Sigmoid colon (tissue), 4 donors: Measurements from ENCODE around the gene PCDHB1.

Experiments used
- POLR2A ChIP-seq, 2 donors: fragments of 450-650 bp; IDR thresholded peaks; one replicate each; pipeline ENCODE4 v1.6.1; 2016; ENCODE audit warnings: antibody characterized with exemption in 2 of 2, mild to moderate bottlenecking in 2 of 2, moderate library complexity in 2 of 2
- POLR2AphosphoS5 ChIP-seq, 4 donors: sonication (generic); formaldehyde crosslinking; IDR thresholded peaks; one replicate each; pipeline ENCODE4 v1.6.1; 2017; ENCODE audit warnings: antibody characterized with exemption in 4 of 4
- TF ChIP-seq, protein P1 (sequence below), 4 experiments: fragments of 450-650 bp in 3 of 4; fragments of 200-600 bp in 1 of 4; IDR thresholded peaks; one replicate each; pipeline ENCODE4 v1.5.1; 2016 to 2019; ENCODE audit warnings: antibody characterized with exemption in 4 of 4, mild to moderate bottlenecking in 3 of 4, moderate library complexity in 2 of 4

DNA sequence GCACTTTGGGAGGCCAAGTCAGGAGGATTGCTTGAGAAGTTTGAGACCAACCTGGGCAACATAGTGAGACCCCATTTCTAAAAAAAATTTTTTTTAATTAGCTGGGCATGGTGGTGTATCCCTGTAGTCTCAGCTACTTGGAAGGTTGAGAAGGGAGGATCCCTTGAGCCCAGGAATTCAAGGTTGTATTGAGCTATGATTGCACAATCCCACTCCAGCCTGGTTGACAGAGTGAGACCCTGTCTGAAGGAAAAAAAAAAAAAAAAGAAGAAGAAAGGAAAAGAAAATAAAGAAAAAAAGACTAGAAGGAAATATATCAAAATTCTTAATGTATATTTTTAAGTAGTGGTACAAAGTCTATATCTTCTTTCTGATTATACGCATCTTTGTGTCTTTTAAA is 28.8 kb upstream of the PCDHB1 start:
- TF ChIP-seq POLR2AphosphoS5 (IDR thresholded peaks at IDR 0.05) (no peak), POLR2A (IDR thresholded peaks at IDR 0.05) (no peak)
- TF ChIP-seq, protein P1, sequence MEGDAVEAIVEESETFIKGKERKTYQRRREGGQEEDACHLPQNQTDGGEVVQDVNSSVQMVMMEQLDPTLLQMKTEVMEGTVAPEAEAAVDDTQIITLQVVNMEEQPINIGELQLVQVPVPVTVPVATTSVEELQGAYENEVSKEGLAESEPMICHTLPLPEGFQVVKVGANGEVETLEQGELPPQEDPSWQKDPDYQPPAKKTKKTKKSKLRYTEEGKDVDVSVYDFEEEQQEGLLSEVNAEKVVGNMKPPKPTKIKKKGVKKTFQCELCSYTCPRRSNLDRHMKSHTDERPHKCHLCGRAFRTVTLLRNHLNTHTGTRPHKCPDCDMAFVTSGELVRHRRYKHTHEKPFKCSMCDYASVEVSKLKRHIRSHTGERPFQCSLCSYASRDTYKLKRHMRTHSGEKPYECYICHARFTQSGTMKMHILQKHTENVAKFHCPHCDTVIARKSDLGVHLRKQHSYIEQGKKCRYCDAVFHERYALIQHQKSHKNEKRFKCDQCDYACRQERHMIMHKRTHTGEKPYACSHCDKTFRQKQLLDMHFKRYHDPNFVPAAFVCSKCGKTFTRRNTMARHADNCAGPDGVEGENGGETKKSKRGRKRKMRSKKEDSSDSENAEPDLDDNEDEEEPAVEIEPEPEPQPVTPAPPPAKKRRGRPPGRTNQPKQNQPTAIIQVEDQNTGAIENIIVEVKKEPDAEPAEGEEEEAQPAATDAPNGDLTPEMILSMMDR (IDR thresholded peaks at IDR 0.05): no peak
